ENCODE measurements around the gene TMEM80. TPM values are rescaled to one million over a fixed set of nuclear protein-coding genes. Genes with fewer than 3 reads are reported as not detected.
A peak's percentile ranks its signal among the peaks of the same experiment; 100 is the strongest.

The TMEM80 gene
- total and polyA plus RNA-seq, 2 donors (not counting 1 experiment from before 2014, with no cell fraction given): 10.6 to 15.3 TPM

GRCh38 chr11:747158-748006 lies 51.8 kb downstream of the TMEM80 start, which contains the start of gene TALDO1:
Gene TALDO1, plus strand, starts transcription at chr11:747464. Its CDS starts 18 bp downstream, at chr11:747482.
- Histone ChIP-seq H3K27me3 (ENCODE audit: control insufficient read depth, insufficient read depth, low read length) (no peaks in the 10 kb centered on the region), H3K27ac (ENCODE audit: insufficient read depth, low read length) (peak within 1 kb of the TSS; percentile 65), H3K4me3 (replicated peaks in 1 of 4; ENCODE audit: control extremely low read depth in 1 of 4, insufficient read depth in 1 of 4, low read depth in 3 of 4, low read length in 4 of 4) (peak within 1 kb of the TSS; percentile 58 to 86 (median 63)), H4K20me1 (ENCODE audit: control insufficient read depth, extremely low read depth, insufficient read depth, low read length) (no peaks in the 10 kb centered on the region), H2AFZ (ENCODE audit: low read length) (peak within 1 kb of the TSS; percentile 78), H3K4me1 (ENCODE audit: control insufficient read depth, extremely low read depth, insufficient read depth, low read length) (no peaks in the 10 kb centered on the region), H3K79me2 (ENCODE audit: control insufficient read depth, insufficient read depth, low read length) (peaks cover 41% of the 10 kb centered on the region), H3K36me3 (ENCODE audit: control insufficient read depth, insufficient read depth, low read length) (peaks cover under 1% of the 10 kb centered on the region), H3K9me3 (ENCODE audit: control insufficient read depth, insufficient read depth, low read depth, low read length) (no peaks in the 10 kb centered on the region), H3K9ac (ENCODE audit: insufficient read depth, low read length) (peak within 1 kb of the TSS; percentile 83), H3K4me2 (ENCODE audit: extremely low read depth, insufficient read depth, low read length) (peak within 1 kb of the TSS; percentile 96)
- TF ChIP-seq EZH2 (IDR thresholded peaks at IDR 0.05; ENCODE audit: low read length, missing control alignments): no peak
- peak; percentile 3 to 13 for TF ChIP-seq CTCF (conservative IDR thresholded peaks at IDR 0.05 in 1 of 2, IDR thresholded peaks at IDR 0.05 in 1 of 2; ENCODE audit: low read depth in 1 of 2, low read length in 2 of 2)
- DNase-seq (ENCODE audit: low read depth in 2 of 2): peak; percentile 73 to 78

- no peaks in the 10 kb centered on the region for H3K9me3 ChIP-seq (ENCODE audit: control insufficient read depth, insufficient read depth, low read depth, low read length)
- peak overlapping the region; percentile 58 to 86 (median 63) for H3K4me3 ChIP-seq (replicated peaks in 1 of 4; ENCODE audit: control extremely low read depth in 1 of 4, insufficient read depth in 1 of 4, low read depth in 3 of 4, low read length in 4 of 4)
- TF ChIP-seq CTCF (conservative IDR thresholded peaks at IDR 0.05 in 1 of 2, IDR thresholded peaks at IDR 0.05 in 1 of 2; ENCODE audit: low read depth in 1 of 2, low read length in 2 of 2) (no peak), EZH2 (IDR thresholded peaks at IDR 0.05; ENCODE audit: low read length, missing control alignments) (no peak)
- peak in 1 of 2 donors; percentile 34 for DNase-seq (ENCODE audit: low read depth in 2 of 2)
- no peaks in the 10 kb centered on the region for H3K4me1 ChIP-seq (ENCODE audit: control insufficient read depth, extremely low read depth, insufficient read depth, low read length)
- no peak overlapping the region for H2AFZ ChIP-seq (ENCODE audit: low read length)
- H4K20me1 ChIP-seq (ENCODE audit: control insufficient read depth, extremely low read depth, insufficient read depth, low read length): no peaks in the 10 kb centered on the region
- H3K9ac ChIP-seq (ENCODE audit: insufficient read depth, low read length): peak overlapping the region; percentile 83
- H3K27ac ChIP-seq (ENCODE audit: insufficient read depth, low read length): peak overlapping the region; percentile 65
- H3K4me2 ChIP-seq (ENCODE audit: extremely low read depth, insufficient read depth, low read length): peak overlapping the region; percentile 71
- peaks cover 46% of the 10 kb centered on the region for H3K79me2 ChIP-seq (ENCODE audit: control insufficient read depth, insufficient read depth, low read length)
- no peaks in the 10 kb centered on the region for H3K27me3 ChIP-seq (ENCODE audit: control insufficient read depth, insufficient read depth, low read length)
- H3K36me3 ChIP-seq (ENCODE audit: control insufficient read depth, insufficient read depth, low read length): peaks cover 4% of the 10 kb centered on the region
Measured at GRCh38 chr11:748007-748359, 52.4 kb downstream of the TMEM80 start.

GRCh38 chr11:749731-750130 lies 54.1 kb downstream of the TMEM80 start:
- Histone ChIP-seq H3K9me3 (ENCODE audit: control insufficient read depth, insufficient read depth, low read depth, low read length) (no peaks in the 10 kb centered on the region), H3K79me2 (ENCODE audit: control insufficient read depth, insufficient read depth, low read length) (peaks cover 48% of the 10 kb centered on the region), H3K4me1 (ENCODE audit: control insufficient read depth, extremely low read depth, insufficient read depth, low read length) (no peaks in the 10 kb centered on the region), H3K9ac (ENCODE audit: insufficient read depth, low read length) (no peak overlapping the region), H2AFZ (ENCODE audit: low read length) (no peak overlapping the region), H3K4me2 (ENCODE audit: extremely low read depth, insufficient read depth, low read length) (no peak overlapping the region), H3K36me3 (ENCODE audit: control insufficient read depth, insufficient read depth, low read length) (peaks cover 4% of the 10 kb centered on the region), H3K27ac (ENCODE audit: insufficient read depth, low read length) (no peak overlapping the region), H3K27me3 (ENCODE audit: control insufficient read depth, insufficient read depth, low read length) (no peaks in the 10 kb centered on the region), H4K20me1 (ENCODE audit: control insufficient read depth, extremely low read depth, insufficient read depth, low read length) (no peaks in the 10 kb centered on the region), H3K4me3 (replicated peaks in 1 of 4; ENCODE audit: control extremely low read depth in 1 of 4, insufficient read depth in 1 of 4, low read depth in 3 of 4, low read length in 4 of 4) (peak overlapping the region in 1 of 4 experiments; percentile 11)
- no peak for DNase-seq (ENCODE audit: low read depth in 2 of 2)
- TF ChIP-seq EZH2 (IDR thresholded peaks at IDR 0.05; ENCODE audit: low read length, missing control alignments): no peak
- no peak for TF ChIP-seq CTCF (conservative IDR thresholded peaks at IDR 0.05 in 1 of 2, IDR thresholded peaks at IDR 0.05 in 1 of 2; ENCODE audit: low read depth in 1 of 2, low read length in 2 of 2)

Data from fibroblast of lung (primary cell).